GM15510 (cell line): ENCODE measurements around the gene NMNAT2.

Experiments used
- POLR2A ChIP-seq: IDR thresholded peaks from 3 replicates; pipeline ENCODE4 v1.6.1; 2011; ENCODE audit warnings: borderline replicate concordance; ENCODE audit not compliant: insufficient read length; ENCODE audit errors: extremely low read depth

The NMNAT2 gene

GRCh38 chr1:183199304-183199703 is 218.9 kb downstream of the NMNAT2 start:
- TF ChIP-seq POLR2A, result no peak

GRCh38 chr1:183198463-183198862 is 219.7 kb downstream of the NMNAT2 start:
- TF ChIP-seq POLR2A, result no peak
